Measurements from ENCODE around the gene COL4A2.

The COL4A2 gene

DNA sequence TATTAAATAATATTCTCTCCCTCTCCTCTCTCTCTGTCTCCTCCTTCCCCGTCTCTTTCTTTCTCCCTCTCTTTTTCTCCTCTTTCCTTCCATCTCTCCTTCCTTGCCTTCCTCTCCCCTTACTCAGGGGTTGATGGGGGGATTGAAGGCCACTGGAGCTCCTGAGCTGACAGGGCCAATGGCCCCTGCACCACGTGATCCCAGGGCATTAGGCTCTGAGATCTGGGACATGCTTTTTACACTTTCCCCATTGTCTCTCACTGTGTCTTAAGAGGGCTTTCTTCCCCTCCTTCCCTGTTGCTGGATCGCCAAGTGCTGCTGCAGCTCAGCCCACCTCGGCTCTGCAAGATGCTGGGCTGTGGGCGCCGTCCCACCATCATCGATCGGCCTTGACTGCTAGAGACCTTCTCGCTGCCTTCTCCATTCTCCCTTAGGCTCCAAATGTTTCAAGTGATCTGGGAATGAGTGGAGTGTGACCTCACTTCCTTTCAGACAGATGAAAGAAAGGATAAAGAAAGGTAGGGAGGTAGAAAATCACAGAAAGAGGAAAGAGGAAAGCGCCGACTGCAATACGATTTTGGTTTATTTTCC is 42.3 kb upstream of the COL4A2 start:
- H3K27ac ChIP-seq (ENCODE audit: low read depth, low read length) = no peak overlapping the region
- peaks cover 15 to 19% of the 10 kb centered on the region in 2 donors for H3K4me1 ChIP-seq (ENCODE audit: control insufficient read depth in 1 of 2, insufficient read depth in 2 of 2, low read length in 2 of 2)
- H3K36me3 ChIP-seq (ENCODE audit: control insufficient read depth in 1 of 2, insufficient read depth in 2 of 2, low read length in 2 of 2) = no peaks in the 10 kb centered on the region
- no peaks in the 10 kb centered on the region for H3K9me3 ChIP-seq (ENCODE audit: control insufficient read depth in 1 of 2, low read length in 2 of 2)
- H3K27me3 ChIP-seq (ENCODE audit: control insufficient read depth in 1 of 2, insufficient read depth in 2 of 2, low read length in 2 of 2) = no peaks in the 10 kb centered on the region
- no peak overlapping the region for H3K4me3 ChIP-seq (ENCODE audit: low read depth in 1 of 2, low read length in 2 of 2)
- H3K9ac ChIP-seq (ENCODE audit: low read depth in 1 of 2, low read length in 2 of 2) = no peak overlapping the region

DNA sequence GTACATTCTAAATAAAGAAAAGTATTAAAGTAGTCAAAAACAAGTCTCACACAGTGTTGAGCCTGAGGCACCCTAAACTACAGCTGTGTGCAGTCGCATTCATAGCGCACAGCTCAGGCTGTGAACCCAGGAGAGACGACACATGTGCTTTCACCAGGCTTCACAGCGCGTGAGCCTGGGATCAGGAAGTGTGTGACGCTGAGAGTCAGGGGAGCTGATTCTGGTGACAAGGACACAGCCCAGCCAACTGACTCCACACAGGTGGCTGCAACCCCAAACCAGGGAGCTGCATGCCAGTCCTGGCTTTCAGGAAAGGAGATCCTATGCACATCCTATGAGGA is 41.8 kb upstream of the COL4A2 start:
- no peak overlapping the region for H3K4me3 ChIP-seq (ENCODE audit: low read depth in 1 of 2, low read length in 2 of 2)
- no peak overlapping the region for H3K27ac ChIP-seq (ENCODE audit: low read depth, low read length)
- H3K9me3 ChIP-seq (ENCODE audit: control insufficient read depth in 1 of 2, low read length in 2 of 2) = no peaks in the 10 kb centered on the region
- no peaks in the 10 kb centered on the region for H3K36me3 ChIP-seq (ENCODE audit: control insufficient read depth in 1 of 2, insufficient read depth in 2 of 2, low read length in 2 of 2)
- peaks cover 15 to 19% of the 10 kb centered on the region in 2 donors for H3K4me1 ChIP-seq (ENCODE audit: control insufficient read depth in 1 of 2, insufficient read depth in 2 of 2, low read length in 2 of 2)
- H3K9ac ChIP-seq (ENCODE audit: low read depth in 1 of 2, low read length in 2 of 2) = no peak overlapping the region
- H3K27me3 ChIP-seq (ENCODE audit: control insufficient read depth in 1 of 2, insufficient read depth in 2 of 2, low read length in 2 of 2) = no peaks in the 10 kb centered on the region

- H3K36me3 ChIP-seq (ENCODE audit: control insufficient read depth in 1 of 2, insufficient read depth in 2 of 2, low read length in 2 of 2) = no peaks in the 10 kb centered on the region
- no peaks in the 10 kb centered on the region for H3K27me3 ChIP-seq (ENCODE audit: control insufficient read depth in 1 of 2, insufficient read depth in 2 of 2, low read length in 2 of 2)
- no peaks in the 10 kb centered on the region for H3K9me3 ChIP-seq (ENCODE audit: control insufficient read depth in 1 of 2, low read length in 2 of 2)
- no peak overlapping the region for H3K4me3 ChIP-seq (ENCODE audit: low read depth in 1 of 2, low read length in 2 of 2)
- H3K9ac ChIP-seq (ENCODE audit: low read depth in 1 of 2, low read length in 2 of 2) = no peak overlapping the region
- no peak overlapping the region for H3K27ac ChIP-seq (ENCODE audit: low read depth, low read length)
- H3K4me1 ChIP-seq (ENCODE audit: control insufficient read depth in 1 of 2, insufficient read depth in 2 of 2, low read length in 2 of 2) = peaks cover 15 to 19% of the 10 kb centered on the region in 2 donors
These were observed 41.2 kb upstream of the COL4A2 start for GRCh38 chr13:110265682-110266430.

DNA sequence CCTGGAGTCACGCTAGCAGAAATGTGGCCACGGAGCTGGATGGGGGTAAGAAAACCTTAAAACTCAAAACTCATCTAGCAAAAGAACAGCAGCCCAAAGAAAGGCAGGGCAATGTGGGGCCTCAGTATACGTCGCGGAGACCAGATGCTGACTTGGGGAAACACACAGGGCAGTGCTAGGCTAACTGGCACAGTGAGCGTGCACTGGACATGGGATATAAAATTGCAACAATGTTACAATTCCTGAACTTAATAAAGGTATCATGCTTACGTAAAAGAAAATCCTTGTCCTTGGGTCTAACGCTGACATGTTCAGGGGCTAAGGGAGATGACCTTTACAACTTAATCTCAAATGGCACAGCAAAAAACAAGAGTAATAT is 40.7 kb upstream of the COL4A2 start:
- Histone ChIP-seq H3K36me3 (ENCODE audit: control insufficient read depth in 1 of 2, insufficient read depth in 2 of 2, low read length in 2 of 2) (no peaks in the 10 kb centered on the region), H3K27ac (ENCODE audit: low read depth, low read length) (no peak overlapping the region), H3K4me1 (ENCODE audit: control insufficient read depth in 1 of 2, insufficient read depth in 2 of 2, low read length in 2 of 2) (peaks cover 15 to 19% of the 10 kb centered on the region in 2 donors), H3K27me3 (ENCODE audit: control insufficient read depth in 1 of 2, insufficient read depth in 2 of 2, low read length in 2 of 2) (no peaks in the 10 kb centered on the region), H3K9me3 (ENCODE audit: control insufficient read depth in 1 of 2, low read length in 2 of 2) (no peaks in the 10 kb centered on the region), H3K9ac (ENCODE audit: low read depth in 1 of 2, low read length in 2 of 2) (no peak overlapping the region), H3K4me3 (ENCODE audit: low read depth in 1 of 2, low read length in 2 of 2) (no peak overlapping the region)

DNA sequence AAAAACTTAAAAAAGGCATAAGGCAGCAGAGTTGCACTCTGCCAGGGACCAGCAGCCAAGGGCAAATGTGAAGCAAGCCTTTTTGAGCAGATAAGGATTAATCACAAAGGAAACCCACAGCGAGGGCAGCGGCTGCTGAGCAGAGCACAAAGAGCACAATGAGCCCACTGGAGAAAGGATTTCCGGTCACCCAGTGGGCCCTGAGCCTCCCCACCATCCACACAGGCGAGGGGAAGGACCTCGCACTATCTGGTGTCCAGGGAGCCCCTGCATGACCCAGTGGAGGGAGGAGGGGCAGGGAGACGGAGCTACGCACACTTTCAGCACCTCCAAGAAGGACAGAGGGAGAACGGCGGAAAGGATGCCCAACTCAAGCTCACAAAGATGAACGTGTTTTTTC is 40.1 kb upstream of the COL4A2 start:
- Histone ChIP-seq H3K9ac (ENCODE audit: low read depth in 1 of 2, low read length in 2 of 2) (no peak overlapping the region), H3K27ac (ENCODE audit: low read depth, low read length) (no peak overlapping the region), H3K9me3 (ENCODE audit: control insufficient read depth in 1 of 2, low read length in 2 of 2) (no peaks in the 10 kb centered on the region), H3K27me3 (ENCODE audit: control insufficient read depth in 1 of 2, insufficient read depth in 2 of 2, low read length in 2 of 2) (no peaks in the 10 kb centered on the region), H3K36me3 (ENCODE audit: control insufficient read depth in 1 of 2, insufficient read depth in 2 of 2, low read length in 2 of 2) (no peaks in the 10 kb centered on the region), H3K4me1 (ENCODE audit: control insufficient read depth in 1 of 2, insufficient read depth in 2 of 2, low read length in 2 of 2) (peaks cover 9 to 17% of the 10 kb centered on the region in 2 donors), H3K4me3 (ENCODE audit: low read depth in 1 of 2, low read length in 2 of 2) (no peak overlapping the region)

DNA sequence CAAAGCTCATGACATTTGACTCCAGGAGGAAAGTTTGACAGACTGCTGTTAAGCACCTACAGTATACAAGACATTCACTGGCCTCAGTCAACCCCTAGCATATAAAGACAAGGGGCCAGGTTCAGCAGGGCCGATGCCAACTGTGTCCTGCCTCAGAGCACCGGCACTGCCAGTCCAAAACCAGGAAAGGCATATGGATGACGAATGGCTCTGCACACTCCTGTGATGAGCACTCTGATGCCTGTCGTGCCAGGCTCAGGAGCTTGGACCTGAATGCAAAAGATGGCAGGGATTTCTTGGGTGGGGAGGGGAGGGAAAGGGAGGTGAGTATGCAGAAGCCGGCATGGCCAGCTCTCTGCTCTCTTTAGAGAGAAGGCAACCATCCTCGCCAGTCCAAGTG is 39.0 kb upstream of the COL4A2 start:
- no peak overlapping the region for H3K4me3 ChIP-seq (ENCODE audit: low read depth in 1 of 2, low read length in 2 of 2)
- H3K36me3 ChIP-seq (ENCODE audit: control insufficient read depth in 1 of 2, insufficient read depth in 2 of 2, low read length in 2 of 2) = no peaks in the 10 kb centered on the region
- H3K9me3 ChIP-seq (ENCODE audit: control insufficient read depth in 1 of 2, low read length in 2 of 2) = no peaks in the 10 kb centered on the region
- H3K27ac ChIP-seq (ENCODE audit: low read depth, low read length) = no peak overlapping the region
- H3K9ac ChIP-seq (ENCODE audit: low read depth in 1 of 2, low read length in 2 of 2) = no peak overlapping the region
- no peaks in the 10 kb centered on the region for H3K27me3 ChIP-seq (ENCODE audit: control insufficient read depth in 1 of 2, insufficient read depth in 2 of 2, low read length in 2 of 2)
- H3K4me1 ChIP-seq (ENCODE audit: control insufficient read depth in 1 of 2, insufficient read depth in 2 of 2, low read length in 2 of 2) = peaks cover 0 to 6% of the 10 kb centered on the region in 2 donors

GRCh38 chr13:110268576-110269185 is 38.4 kb upstream of the COL4A2 start:
- Histone ChIP-seq H3K27me3 (ENCODE audit: control insufficient read depth in 1 of 2, insufficient read depth in 2 of 2, low read length in 2 of 2) (no peaks in the 10 kb centered on the region), H3K9me3 (ENCODE audit: control insufficient read depth in 1 of 2, low read length in 2 of 2) (no peaks in the 10 kb centered on the region), H3K36me3 (ENCODE audit: control insufficient read depth in 1 of 2, insufficient read depth in 2 of 2, low read length in 2 of 2) (no peaks in the 10 kb centered on the region), H3K4me1 (ENCODE audit: control insufficient read depth in 1 of 2, insufficient read depth in 2 of 2, low read length in 2 of 2) (peaks cover 0 to 4% of the 10 kb centered on the region in 2 donors), H3K27ac (ENCODE audit: low read depth, low read length) (no peak overlapping the region), H3K9ac (ENCODE audit: low read depth in 1 of 2, low read length in 2 of 2) (no peak overlapping the region), H3K4me3 (ENCODE audit: low read depth in 1 of 2, low read length in 2 of 2) (no peak overlapping the region)

DNA sequence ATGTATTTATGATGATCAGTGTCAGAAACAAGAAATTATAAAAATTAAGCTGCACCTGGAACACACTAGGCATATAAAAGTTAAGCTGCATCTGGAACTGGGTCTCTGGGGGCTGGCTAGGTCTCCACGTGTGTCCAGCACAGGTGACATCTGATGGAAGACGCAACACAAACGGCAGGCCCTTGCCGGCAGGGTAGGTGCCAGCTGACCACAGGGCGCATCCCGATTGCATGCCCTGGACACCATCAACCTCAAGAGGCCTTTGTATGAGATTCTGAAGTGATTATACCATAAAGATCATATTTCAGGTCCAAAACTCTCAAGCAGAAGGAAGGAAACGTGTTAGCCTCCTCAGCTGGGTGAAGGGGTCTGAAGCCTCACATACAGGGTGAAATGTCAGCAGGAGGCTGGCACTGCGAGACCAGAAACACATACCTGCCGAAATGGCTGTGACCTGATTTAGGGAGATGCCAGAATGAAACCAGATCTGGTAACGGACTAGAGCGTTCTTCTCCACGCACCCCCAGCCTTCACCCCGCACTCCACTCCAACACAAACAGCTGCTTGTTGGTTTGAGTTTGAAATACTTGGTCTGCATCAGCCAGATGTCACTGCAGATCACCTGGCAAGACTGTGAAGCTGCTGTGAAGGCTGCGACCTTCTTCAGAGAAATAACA is 37.4 kb upstream of the COL4A2 start:
- Histone ChIP-seq H3K9ac (ENCODE audit: low read depth in 1 of 2, low read length in 2 of 2) (no peak overlapping the region), H3K4me3 (ENCODE audit: low read depth in 1 of 2, low read length in 2 of 2) (no peak overlapping the region), H3K27ac (ENCODE audit: low read depth, low read length) (no peak overlapping the region), H3K4me1 (ENCODE audit: control insufficient read depth in 1 of 2, insufficient read depth in 2 of 2, low read length in 2 of 2) (no peaks in the 10 kb centered on the region), H3K27me3 (ENCODE audit: control insufficient read depth in 1 of 2, insufficient read depth in 2 of 2, low read length in 2 of 2) (no peaks in the 10 kb centered on the region), H3K36me3 (ENCODE audit: control insufficient read depth in 1 of 2, insufficient read depth in 2 of 2, low read length in 2 of 2) (no peaks in the 10 kb centered on the region), H3K9me3 (ENCODE audit: control insufficient read depth in 1 of 2, low read length in 2 of 2) (no peaks in the 10 kb centered on the region)

GRCh38 chr13:110270507-110270906 is 36.6 kb upstream of the COL4A2 start:
- Histone ChIP-seq H3K36me3 (ENCODE audit: control insufficient read depth in 1 of 2, insufficient read depth in 2 of 2, low read length in 2 of 2) (no peaks in the 10 kb centered on the region), H3K27me3 (ENCODE audit: control insufficient read depth in 1 of 2, insufficient read depth in 2 of 2, low read length in 2 of 2) (no peaks in the 10 kb centered on the region), H3K4me3 (ENCODE audit: low read depth in 1 of 2, low read length in 2 of 2) (no peak overlapping the region), H3K9ac (ENCODE audit: low read depth in 1 of 2, low read length in 2 of 2) (no peak overlapping the region), H3K27ac (ENCODE audit: low read depth, low read length) (no peak overlapping the region), H3K4me1 (ENCODE audit: control insufficient read depth in 1 of 2, insufficient read depth in 2 of 2, low read length in 2 of 2) (no peaks in the 10 kb centered on the region), H3K9me3 (ENCODE audit: control insufficient read depth in 1 of 2, low read length in 2 of 2) (no peaks in the 10 kb centered on the region)

- Histone ChIP-seq H3K27me3 (ENCODE audit: control insufficient read depth in 1 of 2, insufficient read depth in 2 of 2, low read length in 2 of 2) (no peaks in the 10 kb centered on the region), H3K4me1 (ENCODE audit: control insufficient read depth in 1 of 2, insufficient read depth in 2 of 2, low read length in 2 of 2) (no peaks in the 10 kb centered on the region), H3K27ac (ENCODE audit: low read depth, low read length) (no peak overlapping the region), H3K36me3 (ENCODE audit: control insufficient read depth in 1 of 2, insufficient read depth in 2 of 2, low read length in 2 of 2) (no peaks in the 10 kb centered on the region), H3K4me3 (ENCODE audit: low read depth in 1 of 2, low read length in 2 of 2) (no peak overlapping the region), H3K9me3 (ENCODE audit: control insufficient read depth in 1 of 2, low read length in 2 of 2) (no peaks in the 10 kb centered on the region), H3K9ac (ENCODE audit: low read depth in 1 of 2, low read length in 2 of 2) (no peak overlapping the region)
These were observed 35.8 kb upstream of the COL4A2 start for GRCh38 chr13:110271313-110271712.
